ENCODE results near the gene BUD31.

DNA sequence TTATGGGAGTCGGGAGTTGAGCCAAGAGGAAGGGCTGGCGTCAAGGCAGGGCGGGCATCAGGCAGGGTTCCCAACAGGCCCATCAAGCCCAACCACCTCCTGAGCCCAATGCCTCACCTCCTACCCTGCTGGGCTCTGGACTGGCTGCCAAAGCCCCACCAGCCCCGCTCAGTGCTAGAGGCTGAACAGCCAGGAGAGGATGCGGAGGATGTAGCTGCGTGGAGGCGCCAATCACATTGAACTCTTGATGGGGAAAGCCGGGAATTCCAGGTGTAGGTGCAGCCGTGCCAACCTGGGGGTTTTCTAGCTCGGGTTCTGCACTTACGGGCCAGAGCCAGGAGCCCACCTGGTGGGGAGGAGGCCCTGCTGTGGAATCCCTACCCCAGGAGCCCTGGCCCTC, 44.3 kb downstream of the BUD31 start:
- no peak for TF ChIP-seq POLR2AphosphoS5 (IDR thresholded peaks at IDR 0.05)
- no peak for TF ChIP-seq CTCF (IDR thresholded peaks at IDR 0.05)
- no peak for TF ChIP-seq EP300 (IDR thresholded peaks at IDR 0.05)
- no peak for TF ChIP-seq POLR2A (IDR thresholded peaks at IDR 0.05)
